Right lobe of liver (tissue), 6 donors: Measurements from ENCODE around the gene TCF7. TPM values are rescaled to one million over a fixed set of nuclear protein-coding genes. Genes with fewer than 3 reads are reported as not detected.

Source experiments
- ATAC-seq, 4 donors: fragments of 200-7000 bp; cut with Tn5 transposase; one replicate each; pipeline ENCODE4 v1.9.1; 2020; ENCODE audit warnings: mild to moderate bottlenecking in 4 of 4, moderate library complexity in 4 of 4
- DNase-seq, 3 donors: peaks; one replicate each; pipeline ENCODE4 v3.0.0-alpha.2; 2020
- H3K27ac ChIP-seq, 3 donors: fragments of 200-600 bp; one replicate each; pipeline ENCODE4 v1.8.0; 2022
- H3K27me3 ChIP-seq, 2 donors: fragments of 200-600 bp; one replicate each; pipeline ENCODE4 v1.8.0; 2022
- H3K36me3 ChIP-seq, 4 donors: fragments of 200-600 bp; sonication (generic) in 1 of 4; one replicate each; pipeline versions ENCODE4 v1.5.1 to v1.8.0; 2017 to 2022; ENCODE audit warnings: control low read depth in 1 of 4
- H3K4me1 ChIP-seq, 4 donors: fragments of 200-600 bp; sonication (generic) in 1 of 4; one replicate each; pipeline versions ENCODE4 v1.5.1 to v1.8.0; 2017 to 2022; ENCODE audit warnings: control low read depth in 1 of 4
- H3K4me3 ChIP-seq, 3 donors: fragments of 200-600 bp; one replicate each; pipeline ENCODE4 v1.8.0; 2022
- H3K9me3 ChIP-seq, 4 donors: fragments of 200-600 bp; sonication (generic) in 1 of 4; one replicate each; pipeline versions ENCODE4 v1.5.1 to v1.8.0; 2017 to 2022; ENCODE audit warnings: control low read depth in 1 of 4
- CTCF ChIP-seq, 4 donors: fragments of 200-600 bp in 3 of 4; fragments of 450-650 bp in 1 of 4; IDR thresholded peaks; one replicate each; pipeline versions ENCODE4 v1.5.1 to v1.8.0; 2016 to 2022; ENCODE audit warnings: antibody characterized with exemption in 4 of 4, mild to moderate bottlenecking in 2 of 4
- POLR2A ChIP-seq: fragments of 450-650 bp; IDR thresholded peaks from one replicate; pipeline ENCODE4 v1.6.1; 2017; ENCODE audit warnings: antibody characterized with exemption, mild to moderate bottlenecking
- WGBS: methylation state at CpG from one replicate; pipeline ENCODE4 v1.1.6; 2018; ENCODE audit warnings: low coverage, low lambda C conversion rate; ENCODE audit not compliant: insufficient coverage; ENCODE audit errors: missing lambda C conversion rate; 5-methylcytosine and 5-hydroxymethylcytosine counted together
- intact Hi-C, 2 donors: fragments of 100-400 bp; cut with DNase I; formaldehyde crosslinking; loops; one replicate each; pipeline versions ENCODE4 v1.11.2 to v1.14.1; 2022
- total RNA-seq, 6 experiments: library from RNA; depleted of rRNA in 2 of 6; stranded (reverse); fragments of >200 nt in 2 of 6; fragmentation: NEBNext Ultra II Directional in 3 of 6; extraction: Animal tissue kit (Norgen Biotek cat#: 25700) in 3 of 6; gene quantifications; one replicate each; pipeline versions ENCODE4 v1.1.0 to v1.2.4, GENCODE V29; 2016 to 2023
- donor health status: DM: no; HTN: yes; CAD: no.
- donor health status: DM: no; HTN: no; CAD: no.
- donor health status: DM: no; HTN: no; CAD: no.
- donor health status: DM: no; HTN: yes; CAD: no.
- donor health status: DM: no; HTN: yes; CAD: no.

Gene TCF7
- total RNA-seq, 6 experiments from 2014 or later = 2.0 to 3.8 (median 2.7) TPM

GRCh38 chr5:134088994-134089560, 25.4 kb upstream of the TCF7 start:
- Histone ChIP-seq H3K27ac (no peak overlapping the region), H3K36me3 (no peaks in the 10 kb centered on the region), H3K27me3 (no peaks in the 10 kb centered on the region), H3K4me3 (no peak overlapping the region), H3K9me3 (no peaks in the 10 kb centered on the region), H3K4me1 (peaks cover 0 to 2% (median 0%) of the 10 kb centered on the region in 4 donors)
- ATAC-seq (no peak), DNase-seq (no peak)
- no peak for TF ChIP-seq CTCF (IDR thresholded peaks at IDR 0.05)
- WGBS = 91% methylated on average over 5 of the region's 5 CpGs
- intact Hi-C loops = no loop called here

- DNase-seq (peak in 1 of 3 donors; percentile 32), ATAC-seq (no peak)
- H3K9me3 ChIP-seq = no peaks in the 10 kb centered on the region
- TF ChIP-seq CTCF (IDR thresholded peaks at IDR 0.05) (no peak), POLR2A (no peak)
- intact Hi-C loops = no loop called here
- no peaks in the 10 kb centered on the region for H3K27me3 ChIP-seq
- H3K4me1 ChIP-seq = peaks cover 0 to 16% (median 0%) of the 10 kb centered on the region in 4 donors
- H3K4me3 ChIP-seq = no peak overlapping the region
- H3K27ac ChIP-seq = no peak overlapping the region
- H3K36me3 ChIP-seq = no peaks in the 10 kb centered on the region
- 41% methylated on average over 3 of the region's 5 CpGs for WGBS
Observed at GRCh38 chr5:134090522-134090921, 24.0 kb upstream of the TCF7 start.

- no peaks in the 10 kb centered on the region for H3K36me3 ChIP-seq
- H3K9me3 ChIP-seq = no peaks in the 10 kb centered on the region
- ATAC-seq (peak in 2 of 4 donors; percentile 22 to 32), DNase-seq (peak in 1 of 3 donors; percentile 27)
- intact Hi-C loops = no loop called here
- WGBS = 64% methylated on average over 2 of the region's 6 CpGs
- H3K4me3 ChIP-seq = no peak overlapping the region
- H3K27ac ChIP-seq = no peak overlapping the region
- H3K4me1 ChIP-seq = peaks cover 0 to 20% (median 0%) of the 10 kb centered on the region in 4 donors
- TF ChIP-seq CTCF (IDR thresholded peaks at IDR 0.05) (no peak), POLR2A (no peak)
- H3K27me3 ChIP-seq = no peaks in the 10 kb centered on the region
Observed at GRCh38 chr5:134091626-134092121, 22.8 kb upstream of the TCF7 start.

- no peak for TF ChIP-seq CTCF (IDR thresholded peaks at IDR 0.05)
- H3K4me3 ChIP-seq = no peak overlapping the region
- intact Hi-C loops = no loop called here
- H3K27me3 ChIP-seq = no peaks in the 10 kb centered on the region
- ATAC-seq (peak in 1 of 4 donors; percentile 76), DNase-seq (peak in 2 of 3 donors; percentile 3 to 48)
- no peaks in the 10 kb centered on the region for H3K9me3 ChIP-seq
- peaks cover 0 to 21% (median 0%) of the 10 kb centered on the region in 4 donors for H3K4me1 ChIP-seq
- WGBS = 100% methylated on average over 1 of the region's 1 CpG
- no peaks in the 10 kb centered on the region for H3K36me3 ChIP-seq
- no peak overlapping the region for H3K27ac ChIP-seq
Observed at GRCh38 chr5:134092875-134093274, 21.6 kb upstream of the TCF7 start.
